Mesendoderm (in vitro differentiated cells): ENCODE results near the gene KCNC2.

Experiments used
- DNase-seq: peaks from one replicate; pipeline ENCODE4 v3.0.0; 2013
- H2AK5ac ChIP-seq: 2 replicates; pipeline ENCODE4 v1.6.1; 2013; ENCODE audit warnings: low read length, inconsistent platforms
- H2BK120ac ChIP-seq: 2 replicates; pipeline ENCODE4 v1.6.1; 2013; ENCODE audit warnings: low read depth, mild to moderate bottlenecking, low read length, moderate library complexity, mixed read lengths
- H2BK15ac ChIP-seq: replicated peaks from 2 replicates; pipeline ENCODE4 v1.6.1; 2013; ENCODE audit warnings: low read depth, mild to moderate bottlenecking, moderate library complexity
- H2BK5ac ChIP-seq: 2 replicates; pipeline ENCODE4 v1.6.1; 2013; ENCODE audit warnings: low read length, inconsistent platforms
- H3K18ac ChIP-seq: 2 replicates; pipeline ENCODE4 v1.6.1; 2013; ENCODE audit warnings: mild to moderate bottlenecking, low read length, mixed read lengths
- H3K23ac ChIP-seq: one replicate; pipeline ENCODE4 v1.6.1; 2013; ENCODE audit warnings: low read length
- H3K27ac ChIP-seq: 2 replicates; pipeline ENCODE4 v1.5.1; 2013; ENCODE audit warnings: low read depth, mild to moderate bottlenecking, inconsistent platforms, low read length, moderate library complexity
- H3K27me3 ChIP-seq: 2 replicates; pipeline ENCODE4 v1.6.1; 2013; ENCODE audit warnings: low read length, control low read depth, mild to moderate bottlenecking, inconsistent platforms; ENCODE audit not compliant: insufficient read depth, poor library complexity
- H3K36me3 ChIP-seq: 2 replicates; pipeline ENCODE4 v1.6.1; 2013; ENCODE audit warnings: low read length, inconsistent platforms; ENCODE audit not compliant: control insufficient read depth, insufficient read depth
- H3K4ac ChIP-seq: one replicate; pipeline ENCODE4 v1.6.1; 2013; ENCODE audit warnings: low read depth, mild to moderate bottlenecking, low read length, moderate library complexity
- H3K4me1 ChIP-seq: 2 replicates; pipeline ENCODE4 v1.6.1; 2013; ENCODE audit warnings: low read depth, low read length, inconsistent platforms; ENCODE audit not compliant: control insufficient read depth
- H3K4me2 ChIP-seq: 2 replicates; pipeline ENCODE4 v1.6.1; 2013; ENCODE audit warnings: low read length
- H3K4me3 ChIP-seq: 2 replicates; pipeline ENCODE4 v1.5.1; 2013; ENCODE audit warnings: mild to moderate bottlenecking, low read length
- H3K56ac ChIP-seq: one replicate; pipeline ENCODE4 v1.6.1; 2013; ENCODE audit warnings: low read length
- H3K79me1 ChIP-seq: 2 replicates; pipeline ENCODE4 v1.6.1; 2013; ENCODE audit warnings: low read length, inconsistent platforms
- H3K79me2 ChIP-seq: 2 replicates; pipeline ENCODE4 v1.6.1; 2013; ENCODE audit warnings: mild to moderate bottlenecking, low read length; ENCODE audit not compliant: control insufficient read depth, insufficient read depth
- H3K9ac ChIP-seq: 2 replicates; pipeline ENCODE4 v1.6.1; 2013; ENCODE audit warnings: low read length, inconsistent platforms
- H4K5ac ChIP-seq: one replicate; pipeline ENCODE4 v1.6.1; 2013; ENCODE audit warnings: low read length
- H4K8ac ChIP-seq: one replicate; pipeline ENCODE4 v1.6.1; 2013; ENCODE audit warnings: low read depth, mild to moderate bottlenecking, control low read depth, low read length, moderate library complexity
- whole genome bisulfite sequencing: extraction: QIAGEN DNeasy Blood & Tissue Kit; methylation state at CpG from one replicate; pipeline ENCODE4 v1.1.7; 2013; ENCODE audit warnings: low lambda C conversion rate, missing lambda C conversion rate; ENCODE audit not compliant: insufficient coverage; ENCODE audit errors: extremely low coverage; 5-methylcytosine and 5-hydroxymethylcytosine counted together

The KCNC2 gene

DNA sequence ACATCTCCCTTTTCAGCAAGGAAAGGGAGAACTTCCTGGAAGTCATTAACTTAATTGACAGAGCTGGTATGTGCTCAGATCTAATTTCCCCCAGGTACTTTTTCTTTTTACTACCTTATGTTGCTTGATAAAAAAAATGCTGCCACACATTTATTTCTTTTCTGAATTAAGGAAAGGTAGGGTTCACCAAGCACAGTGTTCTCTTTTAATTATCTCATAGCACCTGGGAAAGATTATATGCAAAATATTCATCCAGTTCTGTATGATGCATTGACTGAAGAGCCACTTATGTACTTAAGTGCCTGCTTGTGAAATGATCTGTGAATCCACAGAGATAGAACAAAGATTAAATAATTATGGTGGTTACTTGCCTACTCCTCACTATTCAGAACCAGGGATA lies 25.1 kb downstream of the KCNC2 start:
- Histone ChIP-seq H2BK5ac (no peak overlapping the region), H2BK15ac (no peak overlapping the region), H2AK5ac (no peak overlapping the region), H3K79me2 (no peaks in the 10 kb centered on the region), H3K4me1 (no peaks in the 10 kb centered on the region), H3K4ac (no peak overlapping the region), H3K79me1 (no peaks in the 10 kb centered on the region), H4K8ac (no peak overlapping the region), H3K4me3 (no peak overlapping the region), H4K5ac (no peak overlapping the region), H3K27me3 (no peaks in the 10 kb centered on the region), H3K27ac (no peak overlapping the region), H3K18ac (no peak overlapping the region), H3K56ac (no peak overlapping the region), H3K4me2 (no peak overlapping the region), H3K23ac (no peak overlapping the region), H3K9ac (no peak overlapping the region), H3K36me3 (no peaks in the 10 kb centered on the region), H2BK120ac (no peak overlapping the region)
- no peak for DNase-seq

- Histone ChIP-seq H3K9ac (no peak overlapping the region), H4K8ac (no peak overlapping the region), H2BK120ac (no peak overlapping the region), H3K79me1 (no peaks in the 10 kb centered on the region), H3K56ac (no peak overlapping the region), H2BK5ac (no peak overlapping the region), H3K27me3 (no peaks in the 10 kb centered on the region), H3K4ac (no peak overlapping the region), H3K27ac (no peak overlapping the region), H3K79me2 (no peaks in the 10 kb centered on the region), H2BK15ac (no peak overlapping the region), H3K4me1 (no peaks in the 10 kb centered on the region), H2AK5ac (no peak overlapping the region), H3K4me3 (no peak overlapping the region), H3K18ac (no peak overlapping the region), H4K5ac (no peak overlapping the region), H3K36me3 (no peaks in the 10 kb centered on the region), H3K4me2 (no peak overlapping the region), H3K23ac (no peak overlapping the region)
- no peak for DNase-seq
- WGBS: no CpG with 5 or more reads among the region's 4 CpGs
These were observed 25.7 kb downstream of the KCNC2 start for GRCh38 chr12:75183967-75184366.

DNA sequence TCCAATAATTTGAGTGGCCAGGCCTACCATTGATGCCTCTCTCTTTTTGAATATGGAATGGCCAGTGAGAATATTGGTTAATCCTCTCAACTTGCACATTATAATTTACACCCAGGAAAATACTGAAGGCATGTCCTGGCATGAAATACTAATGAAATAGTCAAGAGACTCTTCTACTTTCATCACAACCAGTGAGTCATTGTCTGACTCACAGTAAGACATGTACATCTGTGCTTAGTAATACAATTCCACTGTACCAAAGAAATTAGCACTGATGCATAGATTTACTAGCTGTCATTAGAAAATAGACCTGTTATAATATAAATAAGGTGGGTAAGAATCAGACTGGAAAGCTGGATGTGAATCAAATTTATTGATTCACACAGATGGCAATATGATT lies 31.6 kb downstream of the KCNC2 start:
- Histone ChIP-seq H3K4me3 (no peak overlapping the region), H2BK15ac (no peak overlapping the region), H2BK120ac (no peak overlapping the region), H3K4ac (no peak overlapping the region), H3K56ac (no peak overlapping the region), H3K23ac (no peak overlapping the region), H3K27me3 (no peaks in the 10 kb centered on the region), H3K79me1 (no peaks in the 10 kb centered on the region), H4K5ac (no peak overlapping the region), H3K18ac (no peak overlapping the region), H2BK5ac (no peak overlapping the region), H2AK5ac (no peak overlapping the region), H3K4me1 (no peaks in the 10 kb centered on the region), H3K9ac (no peak overlapping the region), H3K36me3 (no peaks in the 10 kb centered on the region), H3K4me2 (no peak overlapping the region), H3K27ac (no peak overlapping the region), H4K8ac (no peak overlapping the region), H3K79me2 (no peaks in the 10 kb centered on the region)
- DNase-seq: no peak

DNA sequence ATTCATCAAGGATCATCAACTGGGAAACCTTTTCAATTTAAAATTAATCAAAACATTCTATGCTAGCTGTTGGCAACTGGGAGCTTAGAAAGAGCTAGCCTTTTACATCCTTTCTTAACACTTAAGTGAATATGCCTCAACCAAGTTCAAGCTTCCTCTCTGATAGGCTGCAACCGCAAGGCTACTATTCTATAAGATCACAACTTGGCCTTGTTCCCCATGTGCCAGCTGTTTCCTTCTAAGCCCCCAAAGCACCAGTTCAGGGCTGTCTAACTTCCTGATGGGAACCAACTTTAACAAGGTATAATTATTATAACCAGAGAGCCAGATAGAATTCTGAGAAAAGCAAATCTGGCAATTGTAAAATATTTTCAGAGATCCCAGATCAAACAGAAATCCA lies 37.0 kb downstream of the KCNC2 start:
- Histone ChIP-seq H3K56ac (no peak overlapping the region), H2AK5ac (no peak overlapping the region), H3K27ac (no peak overlapping the region), H3K4ac (no peak overlapping the region), H3K36me3 (no peaks in the 10 kb centered on the region), H3K79me1 (no peaks in the 10 kb centered on the region), H2BK15ac (no peak overlapping the region), H3K4me2 (no peak overlapping the region), H3K9ac (no peak overlapping the region), H4K8ac (no peak overlapping the region), H3K27me3 (no peaks in the 10 kb centered on the region), H2BK120ac (no peak overlapping the region), H2BK5ac (no peak overlapping the region), H3K4me1 (no peaks in the 10 kb centered on the region), H3K79me2 (no peaks in the 10 kb centered on the region), H3K18ac (no peak overlapping the region), H4K5ac (no peak overlapping the region), H3K4me3 (no peak overlapping the region), H3K23ac (no peak overlapping the region)
- no peak for DNase-seq
- WGBS: no CpG with 5 or more reads among the region's 1 CpG

DNA sequence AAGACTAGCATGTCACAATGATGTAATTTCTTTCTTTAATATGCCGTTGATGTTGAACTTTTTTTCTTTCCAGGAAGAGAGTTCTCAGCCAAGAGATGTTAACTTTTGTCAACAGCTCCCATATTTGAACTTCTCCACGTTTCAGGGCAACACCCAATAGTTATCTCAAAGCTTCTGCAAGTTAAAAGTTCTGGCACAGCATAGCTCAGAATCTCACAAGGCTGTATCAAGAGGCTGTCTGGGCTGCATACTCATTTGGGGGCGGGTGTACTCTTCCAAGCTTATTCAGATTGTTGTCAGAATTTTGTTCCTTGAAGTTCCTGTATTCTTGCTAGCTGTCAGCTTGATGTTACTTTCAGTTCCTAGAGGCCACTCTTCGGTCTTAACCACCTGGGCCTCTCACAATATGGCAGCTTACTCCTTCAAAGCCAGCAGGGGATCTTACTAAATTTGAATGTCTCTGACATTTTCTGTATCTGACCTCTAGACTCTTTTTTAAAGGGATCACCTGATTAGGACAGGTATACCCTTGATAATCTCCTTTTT lies 38.9 kb downstream of the KCNC2 start:
- H3K36me3 ChIP-seq: no peaks in the 10 kb centered on the region
- no peak overlapping the region for H2BK120ac ChIP-seq
- H3K79me2 ChIP-seq: no peaks in the 10 kb centered on the region
- no peak overlapping the region for H3K4ac ChIP-seq
- no peak overlapping the region for H3K4me2 ChIP-seq
- H3K23ac ChIP-seq: no peak overlapping the region
- no peak overlapping the region for H3K18ac ChIP-seq
- no peaks in the 10 kb centered on the region for H3K4me1 ChIP-seq
- no peak overlapping the region for H3K9ac ChIP-seq
- H3K27me3 ChIP-seq: no peaks in the 10 kb centered on the region
- H3K4me3 ChIP-seq: no peak overlapping the region
- no peak overlapping the region for H4K5ac ChIP-seq
- no peak overlapping the region for H3K56ac ChIP-seq
- no CpG with 5 or more reads among the region's 4 CpGs for WGBS
- H2BK15ac ChIP-seq: no peak overlapping the region
- H2AK5ac ChIP-seq: no peak overlapping the region
- no peaks in the 10 kb centered on the region for H3K79me1 ChIP-seq
- no peak overlapping the region for H3K27ac ChIP-seq
- no peak overlapping the region for H4K8ac ChIP-seq
- no peak for DNase-seq
- H2BK5ac ChIP-seq: no peak overlapping the region

GRCh38 chr12:75162845-75163244 lies 46.8 kb downstream of the KCNC2 start:
- no peak overlapping the region for H3K9ac ChIP-seq
- no peak overlapping the region for H3K23ac ChIP-seq
- no CpG with 5 or more reads among the region's 4 CpGs for WGBS
- no peaks in the 10 kb centered on the region for H3K4me1 ChIP-seq
- no peak overlapping the region for H3K4me2 ChIP-seq
- H2BK5ac ChIP-seq: no peak overlapping the region
- no peaks in the 10 kb centered on the region for H3K27me3 ChIP-seq
- H2BK120ac ChIP-seq: no peak overlapping the region
- no peak overlapping the region for H3K18ac ChIP-seq
- no peaks in the 10 kb centered on the region for H3K79me1 ChIP-seq
- H2AK5ac ChIP-seq: no peak overlapping the region
- no peak overlapping the region for H3K56ac ChIP-seq
- H3K27ac ChIP-seq: no peak overlapping the region
- H4K5ac ChIP-seq: no peak overlapping the region
- H2BK15ac ChIP-seq: no peak overlapping the region
- no peak overlapping the region for H3K4ac ChIP-seq
- no peak overlapping the region for H4K8ac ChIP-seq
- no peak for DNase-seq
- H3K4me3 ChIP-seq: no peak overlapping the region
- H3K36me3 ChIP-seq: no peaks in the 10 kb centered on the region
- no peaks in the 10 kb centered on the region for H3K79me2 ChIP-seq
